GM12875 (cell line): ENCODE results near the gene ACOT7.

ENCODE experiments used
- H3K4me3 ChIP-seq: one replicate; pipeline ENCODE4 v1.5.1; 2011; ENCODE audit warnings: low read depth, low read length, control low read depth
- TF ChIP-seq, protein P1 (sequence below): IDR thresholded peaks from 2 replicates; pipeline ENCODE4 v1.5.1; 2011; ENCODE audit warnings: low read depth, mild to moderate bottlenecking, control low read depth, inconsistent platforms, low read length, moderate library complexity, borderline replicate concordance; ENCODE audit not compliant: insufficient read depth

The ACOT7 gene

DNA sequence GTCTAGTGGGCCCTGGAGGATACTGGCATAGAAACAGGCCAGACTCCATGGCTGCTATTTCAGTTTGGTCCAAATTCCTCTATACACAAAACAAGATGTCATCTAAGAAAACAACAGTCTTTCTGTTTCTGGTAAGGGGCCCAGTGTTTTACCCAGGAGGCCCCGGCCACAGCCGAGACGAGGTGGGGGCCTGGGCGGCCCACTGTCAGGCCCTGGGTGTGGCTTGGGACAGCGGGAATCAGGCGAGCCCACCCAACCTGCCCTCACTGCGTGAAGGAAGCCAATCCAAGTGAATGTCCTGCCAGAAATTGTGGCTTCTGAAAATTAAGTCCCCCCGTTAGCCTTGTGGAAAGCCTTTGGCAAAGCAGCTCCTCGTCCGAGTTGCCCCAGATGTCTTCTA, 101.5 kb downstream of the ACOT7 start:
- TF ChIP-seq, protein P1, sequence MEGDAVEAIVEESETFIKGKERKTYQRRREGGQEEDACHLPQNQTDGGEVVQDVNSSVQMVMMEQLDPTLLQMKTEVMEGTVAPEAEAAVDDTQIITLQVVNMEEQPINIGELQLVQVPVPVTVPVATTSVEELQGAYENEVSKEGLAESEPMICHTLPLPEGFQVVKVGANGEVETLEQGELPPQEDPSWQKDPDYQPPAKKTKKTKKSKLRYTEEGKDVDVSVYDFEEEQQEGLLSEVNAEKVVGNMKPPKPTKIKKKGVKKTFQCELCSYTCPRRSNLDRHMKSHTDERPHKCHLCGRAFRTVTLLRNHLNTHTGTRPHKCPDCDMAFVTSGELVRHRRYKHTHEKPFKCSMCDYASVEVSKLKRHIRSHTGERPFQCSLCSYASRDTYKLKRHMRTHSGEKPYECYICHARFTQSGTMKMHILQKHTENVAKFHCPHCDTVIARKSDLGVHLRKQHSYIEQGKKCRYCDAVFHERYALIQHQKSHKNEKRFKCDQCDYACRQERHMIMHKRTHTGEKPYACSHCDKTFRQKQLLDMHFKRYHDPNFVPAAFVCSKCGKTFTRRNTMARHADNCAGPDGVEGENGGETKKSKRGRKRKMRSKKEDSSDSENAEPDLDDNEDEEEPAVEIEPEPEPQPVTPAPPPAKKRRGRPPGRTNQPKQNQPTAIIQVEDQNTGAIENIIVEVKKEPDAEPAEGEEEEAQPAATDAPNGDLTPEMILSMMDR: no peak

DNA sequence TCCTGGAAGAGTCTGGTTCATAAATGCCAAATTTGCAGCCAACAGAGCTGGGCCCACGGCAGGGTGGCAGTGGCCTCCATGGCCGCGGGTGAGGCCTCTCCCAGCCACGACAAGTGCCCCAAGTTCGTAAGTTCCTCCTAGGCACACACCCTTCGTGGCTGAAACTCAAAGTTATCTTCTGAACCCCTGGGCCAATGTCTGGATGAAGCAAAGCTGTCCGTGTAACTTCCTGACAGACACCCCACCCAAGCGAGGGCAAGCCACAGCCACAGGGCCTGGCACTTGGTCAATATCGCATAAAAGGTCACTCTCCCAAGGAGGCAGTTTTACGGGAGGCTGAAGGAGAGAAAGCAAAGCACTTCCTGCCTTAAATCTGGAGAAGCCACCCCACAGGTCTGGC, 104.9 kb downstream of the ACOT7 start:
- TF ChIP-seq, protein P1: no peak
- no peak overlapping the region for H3K4me3 ChIP-seq

More for the DNA sequence above, 101.5 kb downstream of the ACOT7 start:
- H3K4me3 ChIP-seq: no peak overlapping the region

DNA sequence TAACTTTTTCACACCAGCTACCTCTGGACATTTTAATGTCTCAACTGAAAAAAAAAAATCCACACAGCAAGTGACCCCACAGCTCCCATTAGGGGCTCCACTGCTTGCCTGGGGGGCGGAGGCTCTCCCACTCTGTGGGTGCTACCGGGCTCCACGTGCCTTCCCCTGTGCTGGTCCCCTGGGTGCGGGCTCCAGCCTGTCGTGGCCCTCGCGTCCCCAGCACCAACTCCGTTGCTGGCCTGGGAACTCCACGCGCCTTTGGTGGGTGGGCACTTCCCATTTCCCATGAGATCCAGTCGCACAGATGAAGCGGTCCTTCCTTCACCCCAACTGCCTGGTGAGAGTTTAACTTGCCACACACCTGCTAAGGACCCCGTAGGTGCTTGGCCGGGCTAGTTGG, 105.5 kb downstream of the ACOT7 start:
- no peak overlapping the region for H3K4me3 ChIP-seq
- TF ChIP-seq, protein P1: no peak

DNA sequence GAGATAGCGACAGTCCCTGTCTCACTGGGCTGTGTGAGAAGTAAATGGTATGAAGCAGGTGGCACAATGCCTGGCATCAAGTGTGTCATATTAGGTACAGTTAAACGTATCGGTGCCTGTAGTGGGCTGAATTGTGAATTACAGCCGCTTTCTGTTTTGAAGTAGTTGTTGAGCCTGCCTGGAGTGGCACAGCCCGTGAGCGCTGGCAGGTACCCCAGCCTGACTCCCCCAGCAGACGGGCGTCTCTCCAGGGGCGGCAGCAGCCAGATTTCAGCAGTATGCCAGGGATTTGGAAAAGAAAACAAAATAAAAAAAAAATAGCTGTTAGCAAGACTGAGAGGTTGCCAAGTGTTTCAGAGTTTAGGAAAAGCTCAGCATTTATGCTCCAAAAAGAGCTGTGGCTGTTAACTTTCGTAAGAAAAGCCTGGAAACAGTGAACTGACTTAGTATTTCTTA, 106.1 kb downstream of the ACOT7 start:
- TF ChIP-seq, protein P1: no peak
- no peak overlapping the region for H3K4me3 ChIP-seq

DNA sequence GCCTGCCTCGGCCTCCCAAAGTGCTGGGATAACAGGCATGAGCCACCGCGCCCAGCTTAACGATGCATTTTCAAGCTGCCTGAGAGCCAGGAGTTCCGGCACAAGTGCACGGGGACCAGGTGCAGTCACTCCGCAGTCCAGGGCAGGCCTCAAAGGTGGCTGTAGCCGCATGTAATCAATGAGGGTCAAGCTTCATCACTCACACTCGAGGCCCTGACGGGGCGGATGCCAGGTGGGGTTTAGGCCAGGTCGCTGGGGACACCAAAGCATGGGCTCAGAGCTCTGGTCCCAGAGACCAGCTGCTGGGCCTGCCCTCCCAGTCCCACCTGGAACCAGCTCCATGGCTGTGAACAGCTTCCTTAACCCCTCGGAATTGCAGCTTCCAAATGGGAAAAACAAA, 106.5 kb downstream of the ACOT7 start:
- H3K4me3 ChIP-seq: no peak overlapping the region
- TF ChIP-seq, protein P1: no peak

DNA sequence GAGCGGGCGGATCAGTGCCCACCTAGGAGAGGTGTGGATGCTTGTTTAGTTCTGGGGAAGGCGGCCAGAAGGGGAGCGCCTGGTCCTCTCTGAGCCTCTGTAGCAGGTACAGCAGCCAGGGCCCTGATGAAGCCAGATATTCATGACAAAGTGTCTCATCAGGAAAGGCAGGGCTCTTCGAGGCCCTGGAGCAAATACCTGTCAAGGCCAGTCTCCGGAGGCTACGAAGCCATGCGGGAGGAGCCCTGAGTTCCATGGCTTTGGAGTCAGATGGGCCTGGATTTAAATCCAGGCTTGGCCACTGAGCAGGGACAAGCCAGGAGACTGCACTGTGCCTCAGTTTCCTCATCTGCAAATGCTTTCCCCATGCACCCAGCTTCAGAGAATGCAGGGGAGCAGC, 107.3 kb downstream of the ACOT7 start:
- TF ChIP-seq, protein P1: no peak
- no peak overlapping the region for H3K4me3 ChIP-seq

DNA sequence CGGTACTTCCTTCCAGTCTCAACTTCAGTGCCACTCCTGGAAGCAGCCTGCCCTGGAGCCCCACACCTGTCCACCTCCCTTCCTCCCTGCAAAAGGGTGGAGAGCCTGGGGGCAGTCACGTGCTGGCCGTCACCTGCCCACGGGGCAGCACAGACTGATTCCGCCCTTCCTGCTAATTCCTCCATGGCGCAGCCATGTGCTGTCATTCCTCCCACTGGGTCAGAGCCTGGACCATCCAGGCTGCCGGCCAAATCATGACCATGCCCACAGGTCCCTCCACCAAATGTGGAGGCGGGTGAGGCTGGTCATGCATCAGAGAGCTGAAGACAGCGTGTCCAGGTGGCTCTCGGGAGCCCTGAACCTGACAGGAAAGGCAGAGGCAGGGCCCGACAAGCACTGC, 108.2 kb downstream of the ACOT7 start:
- no peak overlapping the region for H3K4me3 ChIP-seq
- TF ChIP-seq, protein P1: no peak
